ENCODE data around the gene C17orf113.

Gene C17orf113

GRCh38 chr17:42050393-42051012 is at the start of gene C17orf113:
TSS of gene C17orf113 (minus strand) at chr17:42050601. CDS start at chr17:42043376, 7,225 bp downstream.
- DNase-seq: peak in 3 of 4 experiments; percentile 16 to 34 (median 20)

DNA sequence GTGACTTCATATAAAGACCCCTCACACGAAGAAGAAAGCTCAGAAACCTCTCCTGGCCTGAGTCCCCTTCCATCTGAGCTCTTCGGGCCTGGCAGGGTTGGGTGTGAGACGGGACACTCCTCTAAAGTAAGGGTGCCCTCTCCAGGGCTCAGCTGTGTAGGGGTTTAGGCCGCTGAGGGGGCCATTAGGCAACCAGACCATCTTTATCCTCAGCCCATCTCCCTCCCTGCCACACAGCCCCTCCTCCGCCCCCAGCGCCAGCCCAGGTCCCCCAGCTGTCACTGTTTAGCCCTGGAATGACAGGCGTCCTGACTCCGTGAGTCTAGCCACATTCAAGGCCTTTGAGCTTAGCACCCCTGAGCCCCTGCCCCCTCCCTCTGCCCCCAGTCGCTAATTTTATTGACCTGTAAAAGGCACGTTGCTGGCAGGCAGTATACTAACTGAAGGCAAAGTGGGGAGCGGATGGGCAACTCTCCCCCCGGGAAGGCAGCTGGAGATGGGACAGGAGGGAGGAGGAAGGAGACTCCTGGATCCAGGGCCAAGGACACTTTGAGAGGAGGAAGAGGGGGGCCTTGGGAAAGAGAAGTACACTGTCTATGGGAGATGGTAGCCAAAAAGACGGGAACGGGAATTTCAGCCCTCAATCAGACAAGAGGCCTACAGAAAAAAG is 48.5 kb upstream of the C17orf113 start:
- DNase-seq: no peak

DNA sequence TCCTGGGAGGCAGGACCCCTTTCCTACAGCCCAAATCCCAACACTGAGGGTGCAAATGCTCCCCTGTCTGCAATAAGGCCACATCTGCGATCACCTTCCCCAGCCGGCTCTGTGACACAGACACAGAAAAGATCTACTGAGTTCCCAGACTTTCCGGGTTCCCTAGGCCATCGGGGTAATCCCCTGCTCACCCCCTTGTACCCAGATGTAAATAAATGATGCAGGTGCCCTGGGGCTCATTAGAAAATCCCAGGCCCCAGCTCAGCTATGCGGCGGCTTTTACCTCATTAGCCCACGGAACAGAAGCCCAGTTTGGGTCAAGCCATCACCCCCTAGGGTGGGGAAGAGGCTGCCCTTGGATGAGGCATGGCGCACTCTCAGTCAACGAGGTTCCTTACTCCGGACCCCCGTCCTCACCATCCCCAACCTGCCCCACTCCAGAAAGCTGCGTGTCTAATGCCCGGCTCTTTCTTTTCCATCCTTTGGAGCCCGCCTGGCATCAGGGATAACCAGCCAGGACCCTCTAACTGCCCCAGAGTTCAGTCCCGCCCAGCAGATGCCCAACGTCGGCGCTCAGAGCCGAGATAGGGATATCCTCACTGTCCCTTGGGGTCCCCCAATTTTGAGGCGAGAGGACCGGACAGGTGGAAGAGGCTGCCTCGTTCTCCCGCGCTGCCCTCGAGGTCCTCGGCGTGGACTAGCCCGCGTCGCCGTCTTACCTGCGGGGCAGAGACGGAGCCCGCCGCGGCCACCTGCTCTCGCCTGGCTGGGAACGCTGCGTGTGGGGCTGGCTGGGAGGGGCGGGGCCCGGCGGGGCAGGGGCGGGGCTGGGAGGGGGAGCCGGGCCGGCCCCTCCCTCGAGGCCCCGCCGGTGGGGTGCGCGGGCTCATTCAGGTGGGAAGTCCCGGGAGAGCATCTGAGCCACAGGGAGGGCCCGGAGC is 47.6 kb upstream of the C17orf113 start, which contains the start of gene ZNF385C:
Gene ZNF385C, minus strand, starts transcription at position 783 of the 941 bp plus-strand sequence. CDS start 35,417 bp downstream, outside the sequence.
- peak in 1 of 4 experiments; percentile 19 for DNase-seq

DNA sequence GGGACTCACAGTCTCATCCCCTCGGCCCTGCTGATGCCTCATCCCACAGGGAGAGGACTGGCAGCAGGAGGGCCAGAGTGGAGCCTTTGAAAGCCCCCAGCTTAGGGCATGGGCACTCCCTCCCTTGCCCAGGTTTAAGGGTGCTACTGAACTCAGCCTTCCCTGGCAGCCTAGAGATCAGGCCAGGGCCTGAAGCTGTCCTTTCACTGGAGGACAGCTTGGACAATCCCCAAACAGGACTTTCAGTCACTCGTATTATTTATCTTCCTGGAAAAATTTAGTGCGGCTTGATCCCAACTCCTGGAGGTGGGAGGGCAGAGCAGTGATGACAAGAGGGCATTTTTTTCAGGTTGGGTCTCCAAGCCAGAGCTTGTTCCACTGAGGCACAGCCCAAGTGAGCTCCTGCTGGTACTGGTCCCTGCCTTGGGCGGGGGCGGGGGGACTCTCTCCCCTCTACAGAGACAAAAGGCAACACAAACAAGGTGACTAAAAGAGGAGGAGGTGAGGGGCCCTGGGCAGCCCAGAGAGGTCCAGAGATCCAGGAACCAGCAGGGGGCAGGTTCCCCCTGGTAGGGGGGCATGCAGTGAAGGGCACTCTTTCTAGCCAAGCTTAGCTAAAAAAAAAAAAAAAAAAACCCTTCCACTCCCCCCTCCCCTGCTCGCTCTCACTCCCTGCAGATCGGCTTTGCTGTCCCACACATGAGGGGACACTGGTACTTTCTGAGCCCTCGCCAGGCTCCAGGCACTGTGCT is 46.1 kb upstream of the C17orf113 start:
- no peak for DNase-seq

DNA sequence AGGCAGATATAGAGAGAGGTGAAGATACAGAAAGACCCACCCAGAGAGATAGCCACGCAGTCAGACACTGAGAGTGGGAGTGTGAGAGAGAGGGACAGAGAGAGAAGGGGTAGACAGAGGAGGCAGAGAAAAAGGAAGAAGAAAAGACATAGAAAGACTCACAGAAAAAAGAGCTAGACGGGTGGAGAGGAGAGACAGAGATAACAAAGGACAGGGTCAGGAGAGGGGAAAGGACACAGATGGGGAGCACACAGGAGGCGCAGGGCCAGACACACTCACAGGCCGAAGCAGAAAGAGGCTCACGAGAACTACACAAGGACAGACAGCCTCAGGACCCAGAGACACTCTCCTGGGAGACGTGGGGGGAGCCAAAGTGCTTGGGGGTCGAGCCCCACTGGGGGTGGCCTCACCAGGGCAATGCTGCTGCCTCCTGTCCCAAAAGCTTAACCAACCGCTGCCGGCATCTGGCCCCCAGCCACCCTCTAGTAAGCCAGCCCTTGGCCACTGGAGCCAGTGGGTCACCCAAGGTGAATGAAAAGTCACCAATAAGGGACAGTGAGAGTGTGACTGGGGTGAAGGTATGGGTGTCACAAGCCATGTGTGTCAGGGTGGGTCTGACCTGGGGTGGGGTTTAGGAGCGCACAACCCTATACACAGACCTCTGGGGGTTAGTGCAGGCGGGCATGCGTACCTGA is 44.1 kb upstream of the C17orf113 start:
- DNase-seq: no peak

DNA sequence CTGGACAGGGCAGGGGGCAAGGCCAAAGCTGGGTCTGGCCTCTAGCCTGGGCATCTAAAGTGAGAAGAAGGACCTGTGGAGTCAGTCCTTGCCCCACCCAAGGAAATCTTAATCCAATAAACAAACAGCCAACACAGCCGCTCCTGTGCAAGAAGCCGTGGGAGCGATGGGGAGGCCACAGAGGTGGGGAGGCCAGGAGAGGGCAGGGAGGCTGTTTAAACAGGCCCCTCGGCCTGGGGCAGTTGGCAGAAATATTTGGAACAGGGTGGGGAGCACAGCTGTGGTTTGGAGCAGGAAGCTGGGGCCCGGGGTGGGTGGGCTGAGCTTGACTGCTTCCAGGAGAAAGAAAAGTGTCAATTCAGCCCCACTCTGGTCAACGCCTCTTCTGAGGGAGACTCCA is 42.5 kb upstream of the C17orf113 start:
- DNase-seq: no peak

DNA sequence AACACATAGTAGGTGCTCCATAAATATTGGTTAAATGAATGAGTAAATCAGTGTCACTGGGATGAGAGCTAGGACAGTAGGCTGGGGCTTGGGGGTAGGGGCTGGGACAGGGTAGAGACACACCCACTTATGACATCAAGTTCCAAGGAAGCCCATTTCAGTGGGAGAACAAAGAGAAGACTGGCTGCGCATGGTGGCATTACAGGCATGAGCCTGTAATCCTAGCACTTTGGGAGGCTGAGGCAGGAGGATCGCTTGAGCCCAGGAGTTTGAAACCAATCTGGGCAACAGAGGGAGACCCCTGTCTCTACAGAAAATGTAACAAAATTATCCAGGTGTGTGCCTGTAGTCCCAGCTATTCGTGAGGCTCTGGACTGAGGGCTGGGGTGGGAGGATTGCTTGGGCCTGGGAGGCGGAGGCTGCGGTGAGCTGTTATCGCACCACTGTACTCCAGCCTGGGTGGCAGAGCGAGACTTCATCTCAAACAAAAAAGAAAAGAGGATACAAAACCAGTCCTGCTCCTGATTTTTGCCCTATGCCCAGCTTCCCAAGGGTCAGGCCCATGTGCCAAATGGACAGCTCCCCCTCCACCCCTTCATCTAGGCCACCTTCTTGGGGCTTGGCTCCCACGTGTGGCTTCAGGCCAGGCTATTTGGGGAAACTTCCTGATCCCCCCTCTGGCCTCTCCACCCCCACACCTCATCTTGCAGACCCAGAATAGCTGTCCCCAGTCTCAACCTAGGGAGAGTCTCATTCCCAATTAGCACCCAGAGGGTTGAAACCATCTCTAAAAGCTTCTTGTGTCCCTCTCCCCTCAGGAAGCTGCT is 40.8 kb upstream of the C17orf113 start:
- DNase-seq: no peak

DNA sequence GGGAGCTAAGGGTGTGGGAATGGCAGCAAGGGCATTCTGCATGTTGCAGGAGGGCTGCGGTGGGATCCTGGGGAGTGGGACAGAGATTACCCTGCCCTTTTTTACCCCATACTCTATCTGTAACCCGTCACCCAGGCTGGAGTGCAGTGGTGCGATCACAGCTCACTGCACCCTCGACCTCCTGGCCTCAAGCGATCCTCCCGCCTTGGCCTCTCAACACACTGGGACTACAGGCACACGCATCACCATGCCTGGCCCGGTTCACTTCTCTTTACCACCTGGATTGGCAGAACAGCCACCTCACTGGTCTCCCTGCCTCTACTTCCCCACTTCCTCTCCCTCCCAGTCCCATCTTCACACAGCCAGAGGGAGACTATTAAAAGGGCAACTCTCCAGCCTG is 38.3 kb upstream of the C17orf113 start:
- DNase-seq: no peak

DNA sequence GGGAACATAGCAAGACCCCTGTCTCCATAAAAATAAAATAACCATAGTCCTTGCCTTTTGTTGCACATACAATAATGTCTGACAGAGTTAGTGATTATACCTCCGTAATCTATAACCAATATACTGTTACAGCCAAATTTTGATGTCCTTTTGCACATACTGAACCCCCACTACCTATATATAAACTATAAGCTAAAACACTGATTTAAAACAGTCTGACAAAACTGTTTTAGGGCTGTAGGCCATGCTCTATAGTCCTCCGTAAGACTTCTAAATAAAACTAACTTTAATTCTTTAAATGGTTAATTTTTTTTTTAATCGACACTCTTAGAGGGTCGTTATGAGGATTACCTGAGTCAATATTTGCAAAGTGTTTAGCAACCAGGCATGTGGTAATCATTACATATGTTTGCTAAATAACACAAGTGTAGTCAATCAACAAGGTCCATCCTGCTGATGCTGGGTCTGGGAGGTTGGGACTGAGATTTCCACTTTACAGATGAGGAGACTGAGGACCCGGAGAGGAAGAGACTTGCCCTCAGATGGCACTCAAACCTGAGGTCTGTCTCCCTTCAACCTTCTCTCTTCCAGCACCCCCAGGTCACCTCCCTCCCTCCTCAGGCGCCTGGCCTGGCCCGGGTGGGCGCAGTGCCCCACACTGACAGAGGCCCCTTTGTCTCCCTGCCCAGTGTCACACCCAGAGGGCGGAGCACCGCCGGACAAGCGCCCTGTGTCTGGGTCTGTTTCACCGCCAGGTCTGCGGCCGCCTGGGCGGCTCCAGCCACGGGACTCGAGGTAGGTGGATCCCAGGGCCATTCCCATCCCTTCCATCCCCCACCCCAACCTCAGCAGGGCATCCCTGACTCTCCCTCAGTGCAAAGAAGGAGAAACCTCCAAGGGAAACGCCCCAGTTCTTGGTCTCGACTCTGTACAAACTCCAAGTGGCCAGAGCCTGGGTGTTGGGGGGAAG is 37.6 kb upstream of the C17orf113 start:
- no peak for DNase-seq

- no peak for DNase-seq
Measured at GRCh38 chr17:42087042-42087701, 36.8 kb upstream of the C17orf113 start.

DNA sequence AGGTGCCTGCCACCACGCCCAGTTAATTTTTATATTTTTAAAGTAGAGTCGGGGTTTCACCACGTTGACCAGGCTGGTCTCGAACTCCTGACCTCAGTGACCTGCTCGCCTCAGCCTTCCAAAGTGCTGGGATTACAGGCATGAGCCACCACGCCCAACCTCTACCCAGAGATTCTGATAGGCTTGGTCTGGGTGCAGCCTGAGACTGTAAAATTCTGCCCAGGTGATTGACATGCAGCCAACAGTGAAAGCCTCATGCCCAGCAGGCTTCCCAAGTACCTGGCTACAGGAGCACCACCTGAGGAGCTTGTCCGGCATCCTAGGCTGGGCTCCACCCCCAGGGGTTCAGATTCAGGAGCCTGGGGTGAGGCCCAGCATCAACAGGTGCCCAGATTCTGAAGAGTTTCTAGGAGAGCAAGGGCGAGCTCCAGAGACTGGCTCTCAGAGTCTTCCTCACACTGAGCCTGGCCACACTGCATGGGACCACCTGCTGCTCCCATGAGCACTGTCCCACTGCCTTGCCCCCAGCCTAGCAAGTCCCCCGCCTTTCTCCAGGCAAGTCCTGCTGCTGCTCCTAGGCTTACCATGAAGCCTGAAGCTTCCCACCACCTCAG is 31.2 kb upstream of the C17orf113 start:
- no peak for DNase-seq

DNA sequence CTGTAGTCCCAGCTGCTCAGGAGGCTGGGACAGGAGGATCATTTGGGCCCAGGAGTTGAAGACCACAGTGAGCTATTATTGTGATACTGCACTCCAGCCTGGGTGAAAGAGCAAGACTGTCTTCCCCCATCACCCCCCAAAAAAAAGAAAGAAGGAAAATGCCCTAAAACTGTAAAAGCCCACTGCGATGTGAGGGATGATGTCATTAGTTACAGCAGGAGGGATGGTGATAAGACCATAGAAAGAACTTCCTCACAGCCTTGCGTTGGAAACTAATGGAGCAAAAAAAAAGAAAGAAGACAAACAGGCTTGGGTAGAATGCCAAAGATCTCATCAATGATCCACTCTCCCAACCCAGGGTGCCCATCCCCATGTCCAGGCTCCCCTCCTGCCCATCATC is 29.1 kb upstream of the C17orf113 start:
- DNase-seq: no peak

DNA sequence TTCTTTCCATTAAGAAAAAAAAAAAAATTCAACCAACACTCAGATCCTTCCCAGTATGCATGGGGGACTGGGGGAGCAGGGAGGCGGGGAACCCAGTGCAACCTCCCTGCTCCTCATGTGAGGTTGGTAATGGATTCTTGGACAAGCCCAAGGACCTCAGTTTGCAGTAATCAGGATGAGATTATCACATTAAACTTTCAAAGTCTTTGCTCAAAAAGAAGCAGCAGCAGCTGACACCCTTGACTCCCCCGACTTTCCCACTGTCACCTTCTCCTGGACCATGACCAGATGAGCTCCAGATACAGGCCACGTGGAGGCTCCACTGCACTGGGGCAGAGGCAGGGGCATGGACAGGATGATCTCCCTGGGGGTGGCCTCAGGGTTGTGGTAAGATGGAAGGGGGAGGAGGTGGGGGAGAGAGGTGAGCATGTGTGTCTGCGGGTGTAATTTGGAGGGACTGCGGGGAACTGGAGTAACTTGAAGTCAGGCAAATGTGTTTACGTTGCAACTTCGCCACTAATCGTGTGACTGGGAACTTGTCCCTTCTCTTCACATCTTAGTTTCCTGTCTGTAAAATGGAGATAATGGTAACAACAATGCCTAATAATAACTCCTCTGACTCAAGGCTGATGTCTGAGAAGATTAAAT is 28.1 kb upstream of the C17orf113 start:
- DNase-seq: no peak

- no peak for DNase-seq
Measured at GRCh38 chr17:42077755-42078154, 27.4 kb upstream of the C17orf113 start.

GRCh38 chr17:42076797-42077559 is 26.6 kb upstream of the C17orf113 start:
- DNase-seq: no peak

DNA sequence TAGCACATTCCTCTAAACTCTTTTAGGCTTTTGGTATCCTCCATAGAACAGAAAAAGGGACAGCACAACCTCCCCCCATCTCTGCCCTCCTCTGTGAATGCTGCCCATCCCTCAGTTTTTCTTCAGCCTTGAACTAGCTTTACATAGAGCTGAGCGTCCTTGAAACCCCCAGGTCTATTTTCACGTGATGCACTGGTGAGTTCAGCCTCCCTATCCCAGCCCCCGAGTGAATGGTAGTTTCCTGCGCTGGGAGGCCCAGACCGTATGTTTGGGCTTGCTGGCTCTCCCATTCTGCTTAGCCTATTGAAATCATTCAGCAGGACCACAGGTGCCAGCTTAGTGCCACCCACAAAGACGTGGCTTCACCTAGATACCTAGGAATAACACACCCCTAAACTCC is 25.4 kb upstream of the C17orf113 start:
- DNase-seq: no peak
